HG03575 (cell line): ENCODE data around the gene CAMKMT.

Source experiments
- ATAC-seq: cut with Tn5 transposase; IDR thresholded peaks from one replicate; pipeline ENCODE4 v1.9.1; 2021; ENCODE audit not compliant: unreplicated experiment, insufficient number of reproducible peaks, low FRiP score; ENCODE audit errors: extremely low read depth

CAMKMT gene

GRCh38 chr2:44429034-44429433, 67.3 kb downstream of the CAMKMT start:
- ATAC-seq, result no peak

GRCh38 chr2:44430342-44430741, 68.6 kb downstream of the CAMKMT start:
- no peak for ATAC-seq

- ATAC-seq, result no peak
These were observed 72.1 kb downstream of the CAMKMT start for GRCh38 chr2:44433895-44434294.

GRCh38 chr2:44441200-44441599, 79.5 kb downstream of the CAMKMT start:
- ATAC-seq, result no peak

- ATAC-seq, result no peak
These were observed 80.3 kb downstream of the CAMKMT start for GRCh38 chr2:44442019-44442418.

- no peak for ATAC-seq
These were observed 81.8 kb downstream of the CAMKMT start for GRCh38 chr2:44443517-44443916.

- no peak for ATAC-seq
These were observed 83.1 kb downstream of the CAMKMT start for GRCh38 chr2:44444881-44445280.

GRCh38 chr2:44448860-44449527, 87.2 kb downstream of the CAMKMT start:
- ATAC-seq, result no peak

- no peak for ATAC-seq
These were observed 88.3 kb downstream of the CAMKMT start for GRCh38 chr2:44450082-44450481.

GRCh38 chr2:44450806-44451205, 89.1 kb downstream of the CAMKMT start:
- no peak for ATAC-seq

GRCh38 chr2:44452069-44452583, 90.4 kb downstream of the CAMKMT start:
- ATAC-seq, result no peak

GRCh38 chr2:44453259-44453658, 91.5 kb downstream of the CAMKMT start:
- no peak for ATAC-seq

- no peak for ATAC-seq
These were observed 94.1 kb downstream of the CAMKMT start for GRCh38 chr2:44455877-44456276.

GRCh38 chr2:44456946-44457345, 95.2 kb downstream of the CAMKMT start:
- no peak for ATAC-seq

GRCh38 chr2:44459739-44460138, 98.0 kb downstream of the CAMKMT start:
- ATAC-seq, result no peak

- ATAC-seq, result no peak
These were observed 101.4 kb downstream of the CAMKMT start for GRCh38 chr2:44462934-44463849.

- no peak for ATAC-seq
These were observed 102.7 kb downstream of the CAMKMT start for GRCh38 chr2:44464437-44464836.

GRCh38 chr2:44470151-44470550, 108.4 kb downstream of the CAMKMT start:
- no peak for ATAC-seq

GRCh38 chr2:44477657-44478414, 116.1 kb downstream of the CAMKMT start:
- no peak for ATAC-seq
